HL-60 (cell line): ENCODE measurements around the gene KPNA1.

ENCODE experiments used
- DNase-seq, 2 experiments: peaks; one replicate each; pipeline ENCODE4 v3.0.0-alpha.2; 2010 to 2020; ENCODE audit warnings: low read depth in 1 of 2, low spot score in 1 of 2
- H3K27ac ChIP-seq: fragments of 250-450 bp; sonication (Bioruptor Pico); replicated peaks from 2 replicates; pipeline ENCODE4 v1.5.1; 2020; ENCODE audit warnings: mild to moderate bottlenecking, moderate library complexity
- H3K27me3 ChIP-seq: fragments of 250-450 bp; sonication (Bioruptor Pico); 2 replicates; pipeline ENCODE4 v1.5.1; 2021; ENCODE audit warnings: mild to moderate bottlenecking, moderate library complexity; ENCODE audit not compliant: insufficient read depth, poor library complexity, severe bottlenecking
- H3K4me3 ChIP-seq: replicated peaks from 2 replicates; pipeline ENCODE4 v1.5.1; 2011; ENCODE audit warnings: mild to moderate bottlenecking, control low read depth, low read length; ENCODE audit not compliant: insufficient read depth
- GABPA ChIP-seq: IDR thresholded peaks from 2 replicates; pipeline ENCODE4 v1.6.1; 2012; ENCODE audit warnings: low read depth
- POLR2AphosphoS5 ChIP-seq: IDR thresholded peaks from 2 replicates; pipeline ENCODE4 v1.6.1; 2012; ENCODE audit warnings: low read depth
- SPI1 ChIP-seq: IDR thresholded peaks from 2 replicates; pipeline ENCODE4 v1.6.1; 2012; ENCODE audit warnings: low read depth, mild to moderate bottlenecking, borderline replicate concordance
- TF ChIP-seq, protein P1 (sequence below): IDR thresholded peaks from 2 replicates; pipeline ENCODE4 v1.6.1; 2012; ENCODE audit warnings: low read depth; ENCODE audit not compliant: insufficient replicate concordance
- TF ChIP-seq, protein P2 (sequence below): IDR thresholded peaks from one replicate; pipeline ENCODE4 v1.5.1; 2011; ENCODE audit warnings: low read length, control low read depth, inconsistent platforms; ENCODE audit not compliant: insufficient read depth

KPNA1 gene

DNA sequence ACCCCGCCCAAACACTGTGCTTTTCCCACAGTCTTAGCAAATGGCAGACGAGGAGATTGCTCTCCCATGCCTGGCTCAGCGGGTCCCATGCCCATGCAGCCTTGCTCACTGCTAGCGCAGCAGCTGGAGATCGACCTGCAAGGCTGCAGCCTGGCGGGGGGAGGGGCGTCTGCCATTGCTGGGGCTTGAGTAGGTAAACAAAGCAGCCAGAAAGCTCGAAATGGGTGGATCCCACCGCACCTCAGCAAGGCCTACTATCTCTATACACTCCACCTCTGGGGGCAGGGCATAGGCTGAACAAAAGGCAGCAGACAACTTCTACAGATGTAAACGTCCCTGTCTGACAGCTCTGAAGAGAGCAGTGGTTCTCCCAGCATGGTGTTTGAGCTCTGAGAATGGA is 71.6 kb downstream of the KPNA1 start:
- DNase-seq, result no peak
- TF ChIP-seq POLR2AphosphoS5, result no peak
- TF ChIP-seq, protein P1, sequence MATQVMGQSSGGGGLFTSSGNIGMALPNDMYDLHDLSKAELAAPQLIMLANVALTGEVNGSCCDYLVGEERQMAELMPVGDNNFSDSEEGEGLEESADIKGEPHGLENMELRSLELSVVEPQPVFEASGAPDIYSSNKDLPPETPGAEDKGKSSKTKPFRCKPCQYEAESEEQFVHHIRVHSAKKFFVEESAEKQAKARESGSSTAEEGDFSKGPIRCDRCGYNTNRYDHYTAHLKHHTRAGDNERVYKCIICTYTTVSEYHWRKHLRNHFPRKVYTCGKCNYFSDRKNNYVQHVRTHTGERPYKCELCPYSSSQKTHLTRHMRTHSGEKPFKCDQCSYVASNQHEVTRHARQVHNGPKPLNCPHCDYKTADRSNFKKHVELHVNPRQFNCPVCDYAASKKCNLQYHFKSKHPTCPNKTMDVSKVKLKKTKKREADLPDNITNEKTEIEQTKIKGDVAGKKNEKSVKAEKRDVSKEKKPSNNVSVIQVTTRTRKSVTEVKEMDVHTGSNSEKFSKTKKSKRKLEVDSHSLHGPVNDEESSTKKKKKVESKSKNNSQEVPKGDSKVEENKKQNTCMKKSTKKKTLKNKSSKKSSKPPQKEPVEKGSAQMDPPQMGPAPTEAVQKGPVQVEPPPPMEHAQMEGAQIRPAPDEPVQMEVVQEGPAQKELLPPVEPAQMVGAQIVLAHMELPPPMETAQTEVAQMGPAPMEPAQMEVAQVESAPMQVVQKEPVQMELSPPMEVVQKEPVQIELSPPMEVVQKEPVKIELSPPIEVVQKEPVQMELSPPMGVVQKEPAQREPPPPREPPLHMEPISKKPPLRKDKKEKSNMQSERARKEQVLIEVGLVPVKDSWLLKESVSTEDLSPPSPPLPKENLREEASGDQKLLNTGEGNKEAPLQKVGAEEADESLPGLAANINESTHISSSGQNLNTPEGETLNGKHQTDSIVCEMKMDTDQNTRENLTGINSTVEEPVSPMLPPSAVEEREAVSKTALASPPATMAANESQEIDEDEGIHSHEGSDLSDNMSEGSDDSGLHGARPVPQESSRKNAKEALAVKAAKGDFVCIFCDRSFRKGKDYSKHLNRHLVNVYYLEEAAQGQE, result no peak
- TF ChIP-seq SPI1, result no peak
- TF ChIP-seq, protein P2, sequence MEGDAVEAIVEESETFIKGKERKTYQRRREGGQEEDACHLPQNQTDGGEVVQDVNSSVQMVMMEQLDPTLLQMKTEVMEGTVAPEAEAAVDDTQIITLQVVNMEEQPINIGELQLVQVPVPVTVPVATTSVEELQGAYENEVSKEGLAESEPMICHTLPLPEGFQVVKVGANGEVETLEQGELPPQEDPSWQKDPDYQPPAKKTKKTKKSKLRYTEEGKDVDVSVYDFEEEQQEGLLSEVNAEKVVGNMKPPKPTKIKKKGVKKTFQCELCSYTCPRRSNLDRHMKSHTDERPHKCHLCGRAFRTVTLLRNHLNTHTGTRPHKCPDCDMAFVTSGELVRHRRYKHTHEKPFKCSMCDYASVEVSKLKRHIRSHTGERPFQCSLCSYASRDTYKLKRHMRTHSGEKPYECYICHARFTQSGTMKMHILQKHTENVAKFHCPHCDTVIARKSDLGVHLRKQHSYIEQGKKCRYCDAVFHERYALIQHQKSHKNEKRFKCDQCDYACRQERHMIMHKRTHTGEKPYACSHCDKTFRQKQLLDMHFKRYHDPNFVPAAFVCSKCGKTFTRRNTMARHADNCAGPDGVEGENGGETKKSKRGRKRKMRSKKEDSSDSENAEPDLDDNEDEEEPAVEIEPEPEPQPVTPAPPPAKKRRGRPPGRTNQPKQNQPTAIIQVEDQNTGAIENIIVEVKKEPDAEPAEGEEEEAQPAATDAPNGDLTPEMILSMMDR, result no peak
- no peak for TF ChIP-seq GABPA
- Histone ChIP-seq H3K27ac (no peak overlapping the region), H3K4me3 (no peak overlapping the region), H3K27me3 (no peaks in the 10 kb centered on the region)

- Histone ChIP-seq H3K4me3 (no peak overlapping the region), H3K27ac (no peak overlapping the region), H3K27me3 (no peaks in the 10 kb centered on the region)
- DNase-seq, result no peak
- TF ChIP-seq, protein P1, result no peak
- TF ChIP-seq GABPA, result no peak
- no peak for TF ChIP-seq SPI1
- TF ChIP-seq POLR2AphosphoS5, result no peak
- TF ChIP-seq, protein P2, result no peak
These were observed 78.8 kb downstream of the KPNA1 start for GRCh38 chr3:122435950-122436349.

- TF ChIP-seq POLR2AphosphoS5, result no peak
- TF ChIP-seq SPI1, result no peak
- TF ChIP-seq, protein P2, result no peak
- TF ChIP-seq GABPA, result no peak
- TF ChIP-seq, protein P1, result no peak
- Histone ChIP-seq H3K27me3 (no peaks in the 10 kb centered on the region), H3K27ac (no peak overlapping the region), H3K4me3 (no peak overlapping the region)
- no peak for DNase-seq
These were observed 84.4 kb downstream of the KPNA1 start for GRCh38 chr3:122430371-122430770.
